MM.1S (cell line): Measurements from ENCODE around the gene ACSL1.

ENCODE experiments used
- CTCF ChIP-seq: fragments of 300-600 bp; sonication (generic); IDR thresholded peaks from 2 replicates; pipeline ENCODE4 v1.5.1; 2016; ENCODE audit warnings: antibody characterized with exemption, low read length, mixed read lengths
- EZH2 ChIP-seq: fragments of 300-600 bp; sonication (generic); optimal IDR thresholded peaks from 2 replicates; pipeline ENCODE3; 2017; ENCODE audit warnings: low read depth, mild to moderate bottlenecking, antibody characterized with exemption, low read length, mixed read lengths
- EZH2phosphoT487 ChIP-seq: fragments of 300-600 bp; sonication (generic); IDR thresholded peaks from 2 replicates; pipeline ENCODE4 v1.6.1; 2018; ENCODE audit warnings: antibody characterized with exemption, low read length

GRCh38 chr4:184748251-184748652 is 77.5 kb downstream of the ACSL1 start:
- TF ChIP-seq CTCF (no peak), EZH2 (no peak), EZH2phosphoT487 (no peak)
